Activated T-cell treated with anti-CD3 and anti-CD28 coated beads, Interleukin-2, amount 50 U/mL, for 72 hours (primary cell): ENCODE results near the gene RRAGD. TPM values are rescaled to one million over a fixed set of nuclear protein-coding genes. Genes with fewer than 3 reads are reported as not detected.
A peak's percentile ranks its signal among the peaks of the same experiment; 100 is the strongest.

Experiments
- ATAC-seq, 2 donors: fragments of 150-1000 bp; cut with Tn5 transposase; replicated peaks in 1 of 2; 2 replicates each; pipeline ENCODE4 v1.10.0; 2021; ENCODE audit warnings: moderate library complexity in 2 of 2, mild to moderate bottlenecking in 1 of 2
- DNase-seq, 2 donors: peaks; one replicate each; pipeline ENCODE4 v3.0.0; 2021 to 2022; ENCODE audit warnings: mixed read lengths in 1 of 2
- H3K27ac Mint-ChIP-seq: one replicate; pipeline ENCODE4 v1.8.0; 2022; ENCODE audit warnings: mild to moderate bottlenecking, moderate library complexity, mixed read lengths
- H3K27me3 Mint-ChIP-seq: one replicate; pipeline ENCODE4 v1.8.0; 2022; ENCODE audit warnings: low read depth, mixed read lengths
- H3K36me3 Mint-ChIP-seq, 2 donors: one replicate each; pipeline ENCODE4 v1.8.0; 2022; ENCODE audit warnings: mixed read lengths in 2 of 2, mild to moderate bottlenecking in 1 of 2; ENCODE audit not compliant: insufficient read depth in 2 of 2
- H3K4me1 Mint-ChIP-seq: one replicate; pipeline ENCODE4 v1.8.0; 2022; ENCODE audit warnings: low read depth, mixed read lengths
- H3K4me3 Mint-ChIP-seq, 2 donors: one replicate each; pipeline ENCODE4 v1.8.0; 2022; ENCODE audit warnings: mild to moderate bottlenecking in 2 of 2, mixed read lengths in 2 of 2, moderate library complexity in 2 of 2
- H3K9me3 Mint-ChIP-seq, 2 donors: one replicate each; pipeline ENCODE4 v1.8.0; 2022; ENCODE audit warnings: mixed read lengths in 2 of 2
- total RNA-seq, 2 donors: library from RNA; stranded (reverse); gene quantifications; one replicate each; pipeline ENCODE4 v1.2.3, GENCODE V29; 2022

RRAGD gene
- total RNA-seq, 2 donors from 2014 or later, result 11.8 to 12.2 TPM

DNA sequence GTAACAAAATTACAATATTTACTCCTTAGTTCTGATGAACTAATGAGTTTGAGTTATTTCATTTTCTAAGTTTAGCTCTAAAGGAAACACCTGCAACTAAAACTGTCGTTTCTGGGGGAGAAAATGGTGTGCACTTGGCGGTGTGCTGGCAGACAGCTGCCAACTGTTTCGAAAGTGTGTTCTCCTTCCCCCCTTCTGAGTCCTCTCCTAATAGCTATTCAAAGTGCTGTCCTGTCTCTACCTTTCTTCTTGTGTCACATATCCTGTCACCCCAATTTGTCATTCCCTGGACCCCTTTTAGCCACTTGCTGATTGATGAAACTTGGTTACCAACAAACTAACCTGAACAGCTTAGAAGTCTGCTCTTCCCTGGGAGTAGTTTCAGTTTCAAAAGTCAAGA lies 54.7 kb downstream of the RRAGD start:
- Mint-ChIP-seq H3K4me3 (peak overlapping the region; percentile 74 to 86), H3K27me3 (no peaks in the 10 kb centered on the region), H3K9me3 (no peaks in the 10 kb centered on the region), H3K27ac (peak overlapping the region; percentile 43), H3K4me1 (peaks cover 74% of the 10 kb centered on the region), H3K36me3 (no peaks in the 10 kb centered on the region)
- DNase-seq (peak in 1 of 2 donors; percentile 5), ATAC-seq (no peak)

DNA sequence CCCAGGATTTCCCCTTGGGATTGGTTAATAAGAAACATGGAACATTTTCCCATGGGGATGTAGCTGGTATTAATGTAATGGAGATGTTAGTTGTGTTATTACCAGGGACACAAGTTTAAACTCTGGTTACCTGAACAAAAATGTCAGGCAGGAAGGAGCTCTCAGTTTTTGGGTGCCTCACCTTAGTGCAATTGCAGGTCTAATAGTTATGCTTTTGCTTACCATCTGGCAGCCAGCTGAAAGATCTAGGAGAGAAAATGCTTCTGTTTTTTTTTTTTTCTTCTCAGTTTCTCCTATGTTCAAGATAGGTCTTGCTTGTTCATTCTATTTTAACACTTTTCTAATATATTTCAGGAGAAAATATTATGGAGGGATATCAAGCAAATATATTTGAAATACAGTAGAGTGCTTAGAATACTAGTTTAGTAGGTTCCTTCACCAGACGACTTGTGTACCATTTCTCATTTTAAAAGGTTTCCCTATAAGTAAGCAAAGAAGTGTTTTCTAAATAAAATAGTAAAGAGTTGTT lies 55.4 kb downstream of the RRAGD start:
- peaks cover 77% of the 10 kb centered on the region for H3K4me1 Mint-ChIP-seq

DNA sequence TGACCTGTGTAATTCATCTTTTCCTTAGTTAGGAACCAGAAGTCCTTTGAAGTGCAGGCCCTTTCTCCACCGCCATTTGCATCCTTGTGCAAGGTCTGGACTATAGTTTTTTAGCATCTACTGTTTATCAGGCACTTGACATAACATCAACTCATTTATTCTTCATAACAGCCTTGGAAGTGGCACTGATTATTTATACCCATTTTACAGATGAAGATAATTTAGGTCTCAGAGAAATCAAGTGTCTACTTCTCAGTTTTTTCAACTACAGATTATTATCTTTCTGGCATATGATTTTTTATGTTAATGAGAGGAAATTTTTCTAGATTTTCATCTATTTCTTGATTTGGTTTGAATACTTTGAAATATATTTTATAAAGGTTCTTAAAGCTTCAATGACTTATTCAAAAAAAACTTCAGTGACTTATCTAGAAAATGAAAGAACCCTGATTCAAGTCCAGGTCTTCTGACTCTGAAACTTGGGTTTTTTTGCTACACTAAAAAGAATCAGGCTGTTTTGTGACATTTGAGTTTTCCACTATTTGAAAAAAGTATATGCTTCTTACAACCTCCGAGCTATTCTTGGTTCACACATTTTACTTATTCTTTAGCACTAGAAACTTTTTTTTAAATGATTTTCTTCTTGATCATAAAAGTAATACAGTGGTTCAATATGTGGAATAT lies 56.4 kb downstream of the RRAGD start:
- Mint-ChIP-seq H3K9me3 (no peaks in the 10 kb centered on the region), H3K27ac (no peak overlapping the region), H3K4me1 (peaks cover 78% of the 10 kb centered on the region), H3K4me3 (peak overlapping the region; percentile 3 to 31), H3K27me3 (no peaks in the 10 kb centered on the region), H3K36me3 (peaks cover 3 to 4% of the 10 kb centered on the region in 2 donors)
- ATAC-seq, result no peak
- no peak for DNase-seq

More for the DNA sequence above, 55.4 kb downstream of the RRAGD start:
- Mint-ChIP-seq H3K27me3 (no peaks in the 10 kb centered on the region), H3K9me3 (no peaks in the 10 kb centered on the region), H3K4me3 (peak overlapping the region; percentile 74 to 86), H3K27ac (no peak overlapping the region), H3K36me3 (peaks cover 3 to 4% of the 10 kb centered on the region in 2 donors)
- DNase-seq (no peak), ATAC-seq (no peak)

DNA sequence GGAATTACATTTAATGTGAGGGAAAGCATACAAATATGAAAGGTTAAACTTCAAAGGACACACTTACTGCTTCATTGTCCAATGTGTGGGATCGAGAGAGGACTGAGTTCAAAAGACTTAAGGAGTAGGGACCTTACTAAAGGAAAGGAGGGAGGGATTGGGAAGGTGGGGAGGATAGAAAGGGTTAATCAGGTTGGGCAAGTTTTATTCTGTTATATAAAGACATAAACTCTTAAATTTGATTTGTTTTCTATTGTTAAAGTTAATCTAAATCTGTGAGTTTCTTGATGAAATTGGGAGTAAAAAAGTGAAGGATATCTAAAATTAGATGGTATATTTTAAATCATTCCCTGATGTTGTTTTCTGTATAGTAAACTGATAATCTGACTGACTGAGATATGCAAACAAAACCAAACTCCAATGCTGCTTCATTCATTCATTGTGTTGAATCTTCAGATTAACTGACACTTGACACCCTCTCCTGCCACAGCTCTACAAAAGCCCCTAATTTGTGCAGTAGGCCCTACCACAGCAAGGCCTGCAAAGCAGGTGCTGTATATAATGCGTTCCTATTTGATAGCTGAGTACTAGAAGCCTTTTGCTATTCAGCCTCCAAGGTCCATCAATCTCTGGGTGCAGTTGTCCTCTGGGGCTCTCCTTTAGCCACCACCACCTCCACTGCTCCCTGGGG lies 58.2 kb downstream of the RRAGD start:
- no peaks in the 10 kb centered on the region for H3K27me3 Mint-ChIP-seq
- no peaks in the 10 kb centered on the region for H3K9me3 Mint-ChIP-seq
- peak overlapping the region; percentile 95 to 99 for H3K4me3 Mint-ChIP-seq
- DNase-seq, result no peak
- no peak for ATAC-seq
- H3K36me3 Mint-ChIP-seq, result peaks cover 3 to 9% of the 10 kb centered on the region in 2 donors
- peak overlapping the region; percentile 83 for H3K27ac Mint-ChIP-seq
- H3K4me1 Mint-ChIP-seq, result peaks cover 82% of the 10 kb centered on the region

DNA sequence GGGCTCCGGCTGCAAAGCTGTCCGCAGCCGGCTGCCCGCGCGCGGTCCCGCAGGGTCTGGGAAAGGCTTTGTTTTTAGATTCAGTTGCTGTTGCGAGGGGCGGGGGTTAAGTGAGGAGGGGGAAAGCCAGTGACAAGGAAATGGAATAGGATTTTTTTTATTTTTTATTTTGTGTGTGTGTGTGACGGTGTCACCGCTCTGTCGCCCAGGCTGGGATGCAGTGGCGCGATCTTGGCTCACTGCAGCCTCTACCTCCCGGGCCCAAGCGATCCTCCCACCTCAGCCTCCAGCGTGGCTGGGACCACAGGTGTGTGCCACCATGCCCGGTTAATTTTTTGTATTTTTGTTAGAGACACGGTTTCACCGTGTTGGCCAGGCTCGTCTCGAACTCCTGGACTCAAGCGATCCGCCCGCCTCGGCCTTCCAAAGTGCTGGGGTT lies 58.9 kb downstream of the RRAGD start:
- H3K27ac Mint-ChIP-seq, result peak overlapping the region; percentile 83
- H3K36me3 Mint-ChIP-seq, result peaks cover 4 to 9% of the 10 kb centered on the region in 2 donors
- peaks cover 88% of the 10 kb centered on the region for H3K4me1 Mint-ChIP-seq
- no peaks in the 10 kb centered on the region for H3K27me3 Mint-ChIP-seq
- H3K9me3 Mint-ChIP-seq, result no peaks in the 10 kb centered on the region
- DNase-seq, result peak in 1 of 2 donors; percentile 29
- ATAC-seq, result no peak
- peak overlapping the region; percentile 95 to 99 for H3K4me3 Mint-ChIP-seq

DNA sequence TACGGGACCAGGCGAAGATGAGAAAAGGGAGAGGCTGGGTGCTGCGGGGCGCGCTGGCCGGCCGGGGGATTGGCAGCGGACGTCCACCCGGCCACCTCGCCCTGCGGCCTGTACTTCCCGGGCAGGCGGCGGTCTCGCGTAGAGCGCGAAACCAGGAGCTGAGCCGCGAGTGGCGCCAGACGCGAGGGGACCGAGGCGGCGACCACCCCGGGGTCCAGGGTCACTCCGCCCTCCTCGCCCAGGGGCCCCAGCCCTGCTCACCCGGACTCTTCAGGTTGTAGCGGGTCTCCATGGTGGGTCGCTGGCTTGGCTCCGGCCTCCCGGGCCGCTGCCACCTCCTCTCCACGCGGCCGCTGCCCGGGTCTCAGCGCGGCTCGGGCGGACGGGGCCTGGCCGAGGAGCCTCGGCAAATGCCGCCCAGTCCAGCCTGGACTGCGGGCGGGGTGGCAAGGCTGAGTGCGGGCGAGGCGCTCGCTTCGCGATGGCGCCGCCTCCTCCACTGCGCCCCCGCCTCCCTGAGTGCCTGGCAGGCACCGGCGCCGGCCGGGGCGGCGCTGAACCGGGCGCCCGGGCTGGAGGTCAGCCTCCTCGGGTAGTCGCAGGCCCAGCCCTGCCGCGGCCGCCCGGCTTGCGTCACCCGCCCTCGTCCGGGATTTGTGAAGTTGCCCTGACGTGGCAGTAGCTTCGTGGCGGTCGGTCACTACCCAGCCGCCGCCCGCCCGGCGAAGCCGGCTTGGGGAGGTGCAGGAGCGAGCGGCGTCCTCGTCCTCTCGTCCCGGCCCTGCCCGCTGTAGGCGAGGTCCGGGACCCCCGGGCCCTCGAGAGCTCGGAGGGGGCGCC lies 59.6 kb downstream of the RRAGD start, which contains the start of gene UBE2J1:
TSS of gene UBE2J1 (minus strand) at position 445 of the 840 bp plus-strand sequence. CDS start at position 292, 153 bp downstream.
- no peaks in the 10 kb centered on the region for H3K27me3 Mint-ChIP-seq
- peak within 1 kb of the TSS; percentile 95 to 99 for H3K4me3 Mint-ChIP-seq
- peak within 1 kb of the TSS; percentile 100 for H3K27ac Mint-ChIP-seq
- H3K9me3 Mint-ChIP-seq, result no peaks in the 10 kb centered on the region
- peaks cover 87% of the 10 kb centered on the region for H3K4me1 Mint-ChIP-seq
- ATAC-seq, result peak; percentile 92 to 94
- peaks cover 4 to 9% of the 10 kb centered on the region in 2 donors for H3K36me3 Mint-ChIP-seq
- DNase-seq, result peak; percentile 86 to 90

DNA sequence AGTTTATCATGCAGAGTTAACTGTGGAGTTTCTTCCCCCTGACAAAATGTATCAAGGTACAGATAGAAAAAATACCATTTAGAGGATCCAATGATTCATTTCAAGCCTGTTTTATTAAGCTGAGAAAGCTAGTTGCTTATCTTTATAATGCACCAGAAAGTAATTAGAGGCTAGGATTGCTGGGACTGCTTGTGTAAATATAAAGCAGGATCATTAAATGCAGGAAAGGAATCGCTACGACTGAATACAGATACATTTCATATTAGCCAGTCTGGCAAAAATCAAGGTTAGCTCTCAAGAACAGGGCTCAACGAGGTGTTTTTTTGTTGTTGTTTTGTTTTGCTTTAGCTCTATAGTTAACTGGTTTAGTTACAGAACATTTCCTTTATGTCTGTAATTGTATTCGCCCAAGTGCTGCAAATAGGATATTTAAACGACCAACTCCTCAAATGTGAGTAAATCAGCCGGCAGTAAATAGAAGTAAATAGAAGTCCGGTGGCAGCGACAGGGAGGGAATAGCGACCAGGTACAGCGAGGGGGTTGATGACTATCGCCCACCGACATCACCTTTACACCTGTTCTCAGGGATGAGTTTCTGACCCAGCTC lies 60.3 kb downstream of the RRAGD start:
- no peak for DNase-seq
- H3K4me1 Mint-ChIP-seq, result peaks cover 79% of the 10 kb centered on the region
- peak overlapping the region; percentile 95 to 99 for H3K4me3 Mint-ChIP-seq
- H3K27ac Mint-ChIP-seq, result peak overlapping the region; percentile 100
- peaks cover 4 to 9% of the 10 kb centered on the region in 2 donors for H3K36me3 Mint-ChIP-seq
- H3K27me3 Mint-ChIP-seq, result no peaks in the 10 kb centered on the region
- no peak for ATAC-seq
- no peaks in the 10 kb centered on the region for H3K9me3 Mint-ChIP-seq

DNA sequence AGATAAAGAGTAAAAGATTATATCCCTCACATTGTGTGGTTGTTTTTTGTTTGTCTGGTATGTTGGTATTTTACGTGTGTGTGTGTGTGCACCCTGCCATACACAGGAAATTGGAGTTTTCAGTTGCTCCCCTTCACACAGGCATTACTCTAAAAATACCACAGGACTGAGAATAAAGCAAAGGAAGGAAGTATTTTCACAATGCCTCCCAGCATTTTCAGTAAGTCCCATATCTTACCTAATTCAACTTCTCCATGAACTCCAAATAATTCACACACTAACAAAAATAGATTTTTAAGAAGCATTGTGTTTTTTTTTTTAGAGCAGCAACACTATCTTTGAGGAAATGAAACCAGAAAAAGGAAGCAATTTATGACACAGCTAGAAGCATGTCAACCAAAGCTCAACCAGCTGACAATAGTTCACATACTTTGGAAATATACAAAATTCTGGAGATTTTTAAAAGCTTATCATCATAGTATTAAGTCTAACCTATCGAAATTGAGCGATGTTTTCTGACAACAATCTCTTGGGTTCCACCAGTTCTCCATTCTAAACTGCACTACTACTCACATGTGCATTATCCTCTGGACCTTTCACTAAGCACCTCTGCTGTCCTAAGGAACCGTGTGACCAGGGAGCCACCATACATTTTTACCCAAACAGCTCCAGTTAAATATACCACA lies 61.6 kb downstream of the RRAGD start:
- peaks cover 4 to 9% of the 10 kb centered on the region in 2 donors for H3K36me3 Mint-ChIP-seq
- H3K4me1 Mint-ChIP-seq, result peaks cover 66% of the 10 kb centered on the region
- H3K27me3 Mint-ChIP-seq, result no peaks in the 10 kb centered on the region
- no peaks in the 10 kb centered on the region for H3K9me3 Mint-ChIP-seq
- H3K4me3 Mint-ChIP-seq, result peak overlapping the region; percentile 95 to 99
- DNase-seq, result no peak
- H3K27ac Mint-ChIP-seq, result peak overlapping the region; percentile 58
- ATAC-seq, result no peak

DNA sequence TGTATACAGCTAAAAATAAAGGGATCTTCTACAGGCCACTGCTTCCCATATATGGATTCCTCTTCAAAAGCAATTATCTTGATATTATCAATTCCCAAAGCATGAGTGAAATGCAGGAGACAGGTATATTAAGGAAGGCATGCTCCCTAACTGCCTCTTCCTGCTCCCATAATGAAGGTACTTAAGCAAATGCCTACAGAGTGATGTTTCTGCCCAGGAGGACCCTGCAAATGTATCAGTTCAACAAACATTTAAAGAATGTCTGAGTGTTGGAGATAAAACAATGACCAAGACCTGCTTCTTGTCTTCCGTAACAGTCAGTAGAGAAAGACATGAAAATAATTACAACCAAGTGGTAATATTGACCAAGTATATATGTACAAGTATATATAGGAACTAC lies 63.7 kb downstream of the RRAGD start:
- ATAC-seq, result no peak

DNA sequence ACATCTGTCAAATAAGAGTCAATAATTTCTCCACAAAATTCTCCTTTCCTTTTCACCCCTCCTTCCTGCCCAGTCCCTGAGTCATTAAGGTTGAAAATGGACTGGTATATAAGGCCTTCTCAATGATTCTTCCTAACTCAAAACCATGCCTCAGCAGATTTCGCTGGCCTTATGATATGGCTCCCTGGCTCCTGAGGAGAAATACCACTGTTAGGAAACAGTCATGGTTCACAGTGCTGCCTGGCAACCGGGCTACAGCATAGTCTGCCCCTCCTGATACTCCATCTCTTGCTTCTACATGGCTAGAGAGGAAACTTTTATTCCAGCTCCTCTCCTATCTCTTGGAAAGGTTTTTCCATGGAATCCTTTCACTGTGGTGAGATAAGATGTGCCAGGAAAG lies 64.2 kb downstream of the RRAGD start:
- H3K27me3 Mint-ChIP-seq, result no peaks in the 10 kb centered on the region
- H3K4me3 Mint-ChIP-seq, result no peak overlapping the region
- no peaks in the 10 kb centered on the region for H3K9me3 Mint-ChIP-seq
- H3K27ac Mint-ChIP-seq, result no peak overlapping the region
- no peak for DNase-seq
- H3K36me3 Mint-ChIP-seq, result peaks cover 4 to 9% of the 10 kb centered on the region in 2 donors
- peaks cover 50% of the 10 kb centered on the region for H3K4me1 Mint-ChIP-seq
- no peak for ATAC-seq

More for the DNA sequence above, 63.7 kb downstream of the RRAGD start:
- peaks cover 4 to 9% of the 10 kb centered on the region in 2 donors for H3K36me3 Mint-ChIP-seq
- H3K4me1 Mint-ChIP-seq, result peaks cover 52% of the 10 kb centered on the region
- no peaks in the 10 kb centered on the region for H3K9me3 Mint-ChIP-seq
- peak overlapping the region; percentile 40 for H3K27ac Mint-ChIP-seq
- no peak overlapping the region for H3K4me3 Mint-ChIP-seq
- DNase-seq, result no peak
- H3K27me3 Mint-ChIP-seq, result no peaks in the 10 kb centered on the region

DNA sequence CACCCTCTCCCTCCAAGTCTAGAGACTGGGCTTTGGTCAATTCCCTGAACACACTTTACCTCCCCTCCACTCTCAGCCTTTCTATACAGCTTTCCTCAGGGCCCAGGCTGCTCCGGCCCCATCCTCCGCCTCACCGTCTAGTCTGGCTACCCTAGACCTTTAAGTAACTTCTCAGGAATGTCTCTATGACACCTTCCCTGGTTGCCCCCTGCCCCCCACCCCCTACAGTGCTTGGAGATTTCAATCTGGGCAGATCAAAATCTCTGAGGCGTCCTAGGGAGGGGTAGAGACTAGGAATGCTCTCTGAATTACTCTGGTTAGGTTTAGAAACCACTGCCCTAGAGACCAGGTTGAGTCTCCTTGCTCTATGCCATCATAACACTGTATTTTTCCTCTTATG lies 65.6 kb downstream of the RRAGD start:
- peaks cover 45% of the 10 kb centered on the region for H3K4me1 Mint-ChIP-seq
- no peaks in the 10 kb centered on the region for H3K27me3 Mint-ChIP-seq
- ATAC-seq (no peak), DNase-seq (no peak)
- peaks cover 1 to 7% of the 10 kb centered on the region in 2 donors for H3K36me3 Mint-ChIP-seq
- no peak overlapping the region for H3K27ac Mint-ChIP-seq
- H3K9me3 Mint-ChIP-seq, result no peaks in the 10 kb centered on the region
- H3K4me3 Mint-ChIP-seq, result no peak overlapping the region

DNA sequence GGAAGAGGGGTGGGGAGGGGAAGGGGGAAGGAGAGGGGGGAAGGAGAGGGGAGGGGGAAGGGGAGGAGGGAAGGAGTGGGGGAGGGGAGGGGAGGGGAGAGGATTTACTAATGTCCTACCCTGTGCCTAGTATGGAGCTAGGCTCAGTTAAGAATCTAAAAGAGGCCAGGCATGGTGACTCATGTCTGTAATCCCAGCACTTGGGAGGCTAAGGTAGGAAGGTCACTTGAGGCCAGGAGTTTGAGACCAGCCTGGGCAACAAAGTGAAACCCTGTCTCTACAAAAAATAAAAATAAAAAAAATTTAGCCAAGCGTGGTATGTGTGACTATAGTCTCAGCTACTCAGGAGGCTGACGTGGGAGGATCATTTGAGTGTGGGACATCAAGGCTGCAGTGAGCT lies 72.5 kb downstream of the RRAGD start:
- Mint-ChIP-seq H3K27me3 (no peaks in the 10 kb centered on the region), H3K27ac (peak overlapping the region; percentile 88), H3K9me3 (no peaks in the 10 kb centered on the region), H3K4me1 (peaks cover 2% of the 10 kb centered on the region), H3K4me3 (no peak overlapping the region), H3K36me3 (peaks cover 3 to 8% of the 10 kb centered on the region in 2 donors)
- ATAC-seq (no peak), DNase-seq (no peak)
